ENCODE data around the gene ARHGEF17. TPM values are rescaled to one million over a fixed set of nuclear protein-coding genes. Genes with fewer than 3 reads are reported as not detected.
A peak's percentile ranks its signal among the peaks of the same experiment; 100 is the strongest.

ARHGEF17 gene
- total RNA-seq, 1 donor from 2014 or later, result 19.9 TPM

DNA sequence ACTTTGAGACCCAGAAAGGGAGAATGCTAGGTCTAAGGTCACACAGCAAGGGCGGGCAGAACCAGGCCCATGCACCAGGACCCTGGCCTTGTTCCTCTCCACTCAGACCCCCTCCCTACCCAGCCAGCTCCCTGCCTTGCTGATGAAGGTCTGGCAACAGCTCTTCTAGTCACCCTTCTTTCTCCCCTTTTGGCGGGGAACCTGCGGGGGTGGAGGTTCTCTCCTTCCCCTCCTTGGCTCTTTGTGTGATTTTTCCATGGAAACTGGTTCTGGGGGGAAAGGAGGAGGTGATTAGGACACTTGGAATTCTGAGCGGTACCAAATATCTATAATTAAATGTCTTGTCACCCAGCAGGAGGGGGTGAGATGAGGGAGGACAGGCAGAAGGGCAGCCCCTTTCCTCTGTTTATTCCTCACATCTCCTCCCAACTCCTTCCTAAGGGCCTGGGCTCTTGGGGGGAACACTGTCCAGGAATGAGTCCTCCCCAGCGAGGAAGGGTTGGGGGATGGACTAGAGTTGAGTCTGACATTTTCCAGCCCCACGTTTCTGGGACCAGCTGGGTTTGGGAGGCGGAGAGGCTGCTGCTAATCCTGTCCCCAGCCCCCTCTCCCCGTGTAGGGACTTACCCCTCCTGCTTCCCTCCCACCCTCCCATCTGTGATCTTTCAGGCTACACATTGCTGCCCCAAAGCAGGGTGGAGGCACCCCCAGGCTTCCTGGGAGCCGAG, 7.4 kb downstream of the ARHGEF17 start:
- H4K20me1 ChIP-seq (ENCODE audit: low read depth), result peaks cover 91% of the 10 kb centered on the region
- H3K9me3 ChIP-seq (ENCODE audit: low read depth), result no peaks in the 10 kb centered on the region
- H3K4me1 Mint-ChIP-seq, result peaks cover 76% of the 10 kb centered on the region
- peak overlapping the region; percentile 10 for H3K9ac ChIP-seq
- peak; percentile 39 for DNase-seq (ENCODE audit: low spot score)
- TF ChIP-seq EZH2 (IDR thresholded peaks at IDR 0.05) (no peak), EZH2phosphoT487 (IDR thresholded peaks at IDR 0.05) (no peak)
- TF ChIP-seq, protein P1, sequence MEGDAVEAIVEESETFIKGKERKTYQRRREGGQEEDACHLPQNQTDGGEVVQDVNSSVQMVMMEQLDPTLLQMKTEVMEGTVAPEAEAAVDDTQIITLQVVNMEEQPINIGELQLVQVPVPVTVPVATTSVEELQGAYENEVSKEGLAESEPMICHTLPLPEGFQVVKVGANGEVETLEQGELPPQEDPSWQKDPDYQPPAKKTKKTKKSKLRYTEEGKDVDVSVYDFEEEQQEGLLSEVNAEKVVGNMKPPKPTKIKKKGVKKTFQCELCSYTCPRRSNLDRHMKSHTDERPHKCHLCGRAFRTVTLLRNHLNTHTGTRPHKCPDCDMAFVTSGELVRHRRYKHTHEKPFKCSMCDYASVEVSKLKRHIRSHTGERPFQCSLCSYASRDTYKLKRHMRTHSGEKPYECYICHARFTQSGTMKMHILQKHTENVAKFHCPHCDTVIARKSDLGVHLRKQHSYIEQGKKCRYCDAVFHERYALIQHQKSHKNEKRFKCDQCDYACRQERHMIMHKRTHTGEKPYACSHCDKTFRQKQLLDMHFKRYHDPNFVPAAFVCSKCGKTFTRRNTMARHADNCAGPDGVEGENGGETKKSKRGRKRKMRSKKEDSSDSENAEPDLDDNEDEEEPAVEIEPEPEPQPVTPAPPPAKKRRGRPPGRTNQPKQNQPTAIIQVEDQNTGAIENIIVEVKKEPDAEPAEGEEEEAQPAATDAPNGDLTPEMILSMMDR (IDR thresholded peaks at IDR 0.05), result no peak
- H3K27ac Mint-ChIP-seq, result peak overlapping the region; percentile 81
- H3K4me3 Mint-ChIP-seq, result peak overlapping the region; percentile 35
- H3K4me1 ChIP-seq, result peaks cover 57% of the 10 kb centered on the region
- no peaks in the 10 kb centered on the region for H3F3A ChIP-seq (ENCODE audit: low read depth)
- H3K4me3 ChIP-seq, result no peak overlapping the region
- peaks cover 4% of the 10 kb centered on the region for H3K27me3 Mint-ChIP-seq (ENCODE audit: insufficient read depth, low read depth)
- no peaks in the 10 kb centered on the region for H3K36me3 ChIP-seq
- no peaks in the 10 kb centered on the region for H3K27me3 ChIP-seq
- H3K4me2 ChIP-seq, result peak overlapping the region; percentile 68
- H3K36me3 Mint-ChIP-seq, result peaks cover 18% of the 10 kb centered on the region
- H3K79me2 ChIP-seq (ENCODE audit: low read depth), result peaks cover 88% of the 10 kb centered on the region
- H3K27ac ChIP-seq, result no peak overlapping the region
- no peaks in the 10 kb centered on the region for H3K9me3 Mint-ChIP-seq
- H2AFZ ChIP-seq (replicated peaks), result no peak overlapping the region

DNA sequence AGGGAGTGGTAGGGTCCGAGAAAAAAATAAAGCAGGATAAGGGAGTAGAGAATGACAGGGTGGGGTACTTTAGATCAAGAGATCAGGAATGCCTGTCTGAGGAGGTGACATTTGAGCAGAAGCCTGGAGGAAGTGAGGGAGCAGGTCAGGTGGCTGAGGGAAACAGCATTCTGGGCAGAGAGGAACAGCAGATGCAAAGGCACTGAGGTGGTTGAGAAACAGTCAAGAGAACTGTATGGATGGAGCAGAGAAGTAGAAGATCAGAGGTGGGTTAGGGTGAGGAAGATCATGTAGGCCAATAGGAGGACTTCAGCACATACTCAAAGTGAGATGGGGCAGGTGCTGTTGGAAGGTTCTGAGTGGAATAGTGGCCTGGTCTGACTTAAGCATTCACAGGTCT, 8.3 kb downstream of the ARHGEF17 start:
- no peaks in the 10 kb centered on the region for H3K27me3 ChIP-seq
- H3K36me3 ChIP-seq, result no peaks in the 10 kb centered on the region
- no peak overlapping the region for H2AFZ ChIP-seq (replicated peaks)
- peaks cover 56% of the 10 kb centered on the region for H3K4me1 ChIP-seq
- Mint-ChIP-seq H3K27ac (peak overlapping the region; percentile 2), H3K27me3 (ENCODE audit: insufficient read depth, low read depth) (peaks cover 4% of the 10 kb centered on the region), H3K36me3 (peaks cover 18% of the 10 kb centered on the region), H3K4me1 (peaks cover 77% of the 10 kb centered on the region), H3K9me3 (no peaks in the 10 kb centered on the region), H3K4me3 (peak overlapping the region; percentile 13)
- peaks cover 86% of the 10 kb centered on the region for H3K79me2 ChIP-seq (ENCODE audit: low read depth)
- no peak for DNase-seq (ENCODE audit: low spot score)
- no peak overlapping the region for H3K27ac ChIP-seq
- no peak overlapping the region for H3K9ac ChIP-seq
- no peak overlapping the region for H3K4me3 ChIP-seq
- TF ChIP-seq EZH2 (IDR thresholded peaks at IDR 0.05) (no peak), EZH2phosphoT487 (IDR thresholded peaks at IDR 0.05) (no peak)
- TF ChIP-seq, protein P1 (IDR thresholded peaks at IDR 0.05), result no peak
- no peaks in the 10 kb centered on the region for H3K9me3 ChIP-seq (ENCODE audit: low read depth)
- H3K4me2 ChIP-seq, result no peak overlapping the region
- peaks cover 89% of the 10 kb centered on the region for H4K20me1 ChIP-seq (ENCODE audit: low read depth)
- no peaks in the 10 kb centered on the region for H3F3A ChIP-seq (ENCODE audit: low read depth)

DNA sequence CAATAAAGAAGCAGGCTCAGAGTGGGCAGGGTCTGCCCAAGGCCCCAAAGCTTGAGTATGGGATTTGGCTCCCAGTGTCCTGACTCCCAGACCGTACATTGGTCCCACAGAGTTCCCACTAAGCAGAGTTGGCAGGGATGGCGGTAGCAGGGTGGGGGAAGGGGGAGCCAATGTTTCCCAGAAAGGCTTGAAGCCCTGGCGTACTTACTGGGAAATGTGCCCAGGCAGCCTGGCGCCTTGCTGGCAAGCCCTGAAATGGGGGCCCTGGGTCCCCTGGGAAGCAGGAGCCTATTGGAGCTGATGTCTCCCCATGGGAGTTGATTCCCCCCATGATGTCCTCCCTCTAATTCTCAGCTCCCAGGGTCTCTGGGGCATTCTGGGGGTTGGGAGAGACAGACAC, 9.3 kb downstream of the ARHGEF17 start:
- peaks cover 89% of the 10 kb centered on the region for H4K20me1 ChIP-seq (ENCODE audit: low read depth)
- Mint-ChIP-seq H3K9me3 (no peaks in the 10 kb centered on the region), H3K36me3 (peaks cover 13% of the 10 kb centered on the region), H3K4me1 (peaks cover 77% of the 10 kb centered on the region), H3K27me3 (ENCODE audit: insufficient read depth, low read depth) (peaks cover 3% of the 10 kb centered on the region), H3K27ac (no peak overlapping the region), H3K4me3 (no peak overlapping the region)
- no peak overlapping the region for H3K9ac ChIP-seq
- H3K4me2 ChIP-seq, result no peak overlapping the region
- DNase-seq (ENCODE audit: low spot score), result no peak
- TF ChIP-seq EZH2 (IDR thresholded peaks at IDR 0.05), result no peak
- no peak for TF ChIP-seq EZH2phosphoT487 (IDR thresholded peaks at IDR 0.05)
- TF ChIP-seq, protein P1 (IDR thresholded peaks at IDR 0.05), result no peak
- no peaks in the 10 kb centered on the region for H3K9me3 ChIP-seq (ENCODE audit: low read depth)
- no peaks in the 10 kb centered on the region for H3K27me3 ChIP-seq
- no peaks in the 10 kb centered on the region for H3K36me3 ChIP-seq
- H3K4me3 ChIP-seq, result no peak overlapping the region
- H2AFZ ChIP-seq (replicated peaks), result no peak overlapping the region
- peaks cover 84% of the 10 kb centered on the region for H3K79me2 ChIP-seq (ENCODE audit: low read depth)
- peaks cover 5% of the 10 kb centered on the region for H3F3A ChIP-seq (ENCODE audit: low read depth)
- no peak overlapping the region for H3K27ac ChIP-seq
- H3K4me1 ChIP-seq, result peaks cover 58% of the 10 kb centered on the region

Measured in neural progenitor cell (in vitro differentiated cells).